Right ventricle myocardium inferior (tissue), 1 donor: ENCODE results near the gene PPP1R14C. TPM values are rescaled to one million over a fixed set of nuclear protein-coding genes. Genes with fewer than 3 reads are reported as not detected.

Source experiments
- ATAC-seq: fragments of 200-7000 bp; cut with Tn5 transposase; one replicate; pipeline ENCODE4 v1.9.1; 2020; ENCODE audit warnings: mild to moderate bottlenecking, moderate library complexity
- DNase-seq: peaks from one replicate; pipeline ENCODE4 v3.0.0; 2021; ENCODE audit errors: missing footprints
- intact Hi-C: fragments of 100-400 bp; cut with DNase I; formaldehyde crosslinking; loops from one replicate; pipeline ENCODE4 v1.11.0; 2022
- total RNA-seq: library from RNA; stranded (reverse); fragmentation: NEBNext Ultra II Directional; extraction: Animal tissue kit (Norgen Biotek cat#: 25700); gene quantifications from one replicate; pipeline ENCODE4 v1.2.1, GENCODE V29; 2021
- donor health status: DM: no; HTN: yes; CAD: no; lungs with severe emphysema.

The PPP1R14C gene
- total RNA-seq, 1 donor from 2014 or later, result 129 TPM

DNA sequence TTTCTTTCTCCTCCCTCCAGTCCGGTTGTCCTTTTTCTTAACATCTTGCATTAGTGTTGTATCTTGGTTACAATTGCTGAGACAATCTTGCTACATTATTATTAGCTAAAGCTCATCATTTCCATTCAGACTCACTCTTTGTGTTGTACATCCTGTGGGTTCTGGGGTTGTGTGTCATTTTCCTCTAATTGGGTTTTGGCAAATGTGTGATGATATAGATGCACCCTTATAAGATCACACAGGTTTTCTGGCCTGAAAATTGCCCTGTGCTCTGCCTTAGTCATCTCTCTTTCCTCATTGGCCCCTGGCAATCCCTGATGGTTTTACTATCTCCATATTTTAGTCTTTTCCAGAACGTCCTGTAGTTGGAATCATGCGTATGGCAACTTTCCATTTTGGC lies 60.1 kb downstream of the PPP1R14C start:
- DNase-seq, result no peak
- no peak for ATAC-seq
- intact Hi-C loops, result no loop called here

GRCh38 chr6:150203378-150203777 lies 60.5 kb downstream of the PPP1R14C start:
- intact Hi-C loops, result no loop called here
- DNase-seq (no peak), ATAC-seq (no peak)

DNA sequence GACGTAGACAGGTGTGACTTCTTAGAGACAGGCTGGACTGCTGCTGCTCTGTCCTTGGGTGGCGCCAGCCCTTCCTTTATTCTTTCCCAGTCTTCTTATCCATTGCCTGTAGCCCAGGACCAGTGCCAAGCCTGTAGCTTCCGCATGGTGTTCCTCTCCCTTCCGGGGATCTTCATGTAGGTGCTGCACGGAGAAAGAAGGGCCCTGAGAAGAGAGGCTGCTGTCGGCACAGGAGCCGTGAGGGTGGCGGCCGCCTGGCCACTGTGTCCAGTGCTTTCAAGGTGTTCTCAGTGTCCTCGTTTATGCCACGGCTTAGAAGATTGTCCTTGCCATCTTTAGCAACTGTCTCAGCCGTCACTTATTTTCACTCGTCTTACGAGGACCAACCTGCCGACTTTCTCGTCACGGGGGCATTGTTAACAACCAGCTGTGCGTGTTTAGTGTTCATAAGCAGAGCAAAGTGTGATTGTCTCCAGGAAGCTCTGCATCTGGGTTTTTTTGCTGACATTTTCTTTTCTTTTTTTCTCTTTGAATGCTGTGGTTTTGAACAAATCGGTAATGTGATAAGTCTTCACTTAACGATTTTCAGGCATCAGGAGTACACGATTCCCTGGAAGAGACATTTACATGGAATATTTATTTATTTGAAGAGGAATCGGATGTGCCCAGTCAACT lies 61.2 kb downstream of the PPP1R14C start:
- ATAC-seq (no peak), DNase-seq (no peak)
- intact Hi-C loops, result no loop called here

GRCh38 chr6:150204705-150205472 lies 62.0 kb downstream of the PPP1R14C start:
- intact Hi-C loops, result no loop called here
- DNase-seq (peak; percentile 76), ATAC-seq (peak; percentile 55)

- DNase-seq (no peak), ATAC-seq (no peak)
- intact Hi-C loops, result no loop called here
These were observed 65.2 kb downstream of the PPP1R14C start for GRCh38 chr6:150207931-150208570.

DNA sequence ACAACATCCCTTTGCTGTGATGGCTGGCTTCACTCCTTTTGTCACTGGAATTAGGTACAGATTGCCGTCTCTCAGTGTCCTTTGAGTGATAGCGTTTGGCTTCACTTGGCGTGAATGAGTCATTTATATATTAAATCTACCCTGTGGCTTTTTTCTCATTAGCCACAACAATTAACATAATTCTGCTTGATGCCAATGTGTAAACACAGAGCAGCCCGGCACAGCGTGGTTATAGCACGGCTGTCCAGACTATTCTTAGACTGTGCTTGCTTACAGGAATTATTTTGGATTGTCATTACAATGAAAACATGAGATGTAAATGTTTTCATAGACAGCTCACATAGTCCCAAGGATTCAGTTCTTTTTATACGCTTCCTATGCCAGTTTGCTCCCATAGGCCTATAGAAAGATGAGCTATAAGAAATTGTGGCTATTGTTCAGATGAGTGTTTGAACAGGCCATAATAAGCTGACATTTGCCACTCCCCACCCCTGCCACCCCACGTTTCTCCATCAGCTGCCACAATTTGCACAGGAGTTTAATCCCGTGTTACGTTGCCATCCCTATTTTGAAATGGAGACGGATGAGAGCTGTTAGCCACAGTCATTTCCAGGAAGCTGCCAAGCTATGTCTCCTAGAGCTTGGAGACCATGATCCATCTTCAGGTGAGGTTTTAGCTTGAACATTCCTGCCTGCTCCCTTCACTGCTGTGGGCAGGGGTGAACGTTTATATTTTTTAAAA lies 65.9 kb downstream of the PPP1R14C start:
- no peak for ATAC-seq
- no peak for DNase-seq
- intact Hi-C loops, result no loop called here

DNA sequence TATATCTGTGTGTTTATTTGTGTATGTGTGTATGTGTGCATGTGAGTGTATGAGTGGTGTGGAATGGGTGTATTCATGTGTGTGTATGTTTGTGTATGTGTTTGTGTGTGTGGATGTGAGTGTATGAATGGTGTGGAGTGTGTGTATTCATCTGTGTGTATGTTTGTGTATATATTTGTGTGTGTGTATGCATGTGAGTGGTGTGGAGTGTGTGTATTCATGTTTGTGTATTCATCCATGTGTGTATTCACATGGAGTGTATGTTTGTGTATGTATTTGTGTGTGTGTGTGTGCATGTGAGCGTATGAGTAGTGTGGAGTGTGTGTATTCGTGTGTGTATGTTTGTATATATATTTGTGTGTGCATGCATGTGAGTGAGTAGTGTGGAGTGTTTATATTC lies 66.6 kb downstream of the PPP1R14C start:
- ATAC-seq (no peak), DNase-seq (no peak)
- intact Hi-C loops, result no loop called here

- intact Hi-C loops, result no loop called here
- no peak for ATAC-seq
- DNase-seq, result no peak
These were observed 69.1 kb downstream of the PPP1R14C start for GRCh38 chr6:150211700-150212511.

GRCh38 chr6:150212778-150213177 lies 69.9 kb downstream of the PPP1R14C start:
- no peak for ATAC-seq
- intact Hi-C loops, result no loop called here

GRCh38 chr6:150213301-150213700 lies 70.5 kb downstream of the PPP1R14C start:
- intact Hi-C loops, result no loop called here
- no peak for DNase-seq
- ATAC-seq, result no peak

More at GRCh38 chr6:150212778-150213177, 69.9 kb downstream of the PPP1R14C start:
- no peak for DNase-seq

- no peak for ATAC-seq
- no peak for DNase-seq
- intact Hi-C loops, result no loop called here
These were observed 71.5 kb downstream of the PPP1R14C start for GRCh38 chr6:150214310-150214709.

- intact Hi-C loops, result no loop called here
- no peak for DNase-seq
- no peak for ATAC-seq
These were observed 78.0 kb downstream of the PPP1R14C start for GRCh38 chr6:150220634-150221551.

- intact Hi-C loops, result no loop called here
- DNase-seq (no peak), ATAC-seq (no peak)
These were observed 82.0 kb downstream of the PPP1R14C start for GRCh38 chr6:150224820-150225219.

DNA sequence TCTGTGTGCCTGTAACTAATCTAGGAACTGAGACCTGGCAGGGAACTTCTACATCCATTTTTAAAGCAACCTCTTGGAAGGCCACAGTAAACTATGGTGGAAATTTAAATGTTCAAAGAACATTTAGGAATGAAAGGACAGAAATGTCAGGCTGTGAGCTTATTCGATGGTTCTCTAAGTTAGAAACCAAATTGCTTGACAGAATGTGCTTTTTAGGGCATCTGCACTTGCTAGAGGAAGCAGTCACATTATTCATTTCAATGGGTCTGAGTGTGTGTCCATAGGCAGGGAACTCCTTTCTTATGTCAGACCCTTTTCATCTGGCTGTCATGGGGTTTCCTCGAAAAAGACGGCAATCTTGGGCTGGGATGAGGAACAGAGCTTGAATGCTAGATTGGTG lies 84.4 kb downstream of the PPP1R14C start:
- no peak for DNase-seq
- no peak for ATAC-seq
- intact Hi-C loops, result no loop called here

DNA sequence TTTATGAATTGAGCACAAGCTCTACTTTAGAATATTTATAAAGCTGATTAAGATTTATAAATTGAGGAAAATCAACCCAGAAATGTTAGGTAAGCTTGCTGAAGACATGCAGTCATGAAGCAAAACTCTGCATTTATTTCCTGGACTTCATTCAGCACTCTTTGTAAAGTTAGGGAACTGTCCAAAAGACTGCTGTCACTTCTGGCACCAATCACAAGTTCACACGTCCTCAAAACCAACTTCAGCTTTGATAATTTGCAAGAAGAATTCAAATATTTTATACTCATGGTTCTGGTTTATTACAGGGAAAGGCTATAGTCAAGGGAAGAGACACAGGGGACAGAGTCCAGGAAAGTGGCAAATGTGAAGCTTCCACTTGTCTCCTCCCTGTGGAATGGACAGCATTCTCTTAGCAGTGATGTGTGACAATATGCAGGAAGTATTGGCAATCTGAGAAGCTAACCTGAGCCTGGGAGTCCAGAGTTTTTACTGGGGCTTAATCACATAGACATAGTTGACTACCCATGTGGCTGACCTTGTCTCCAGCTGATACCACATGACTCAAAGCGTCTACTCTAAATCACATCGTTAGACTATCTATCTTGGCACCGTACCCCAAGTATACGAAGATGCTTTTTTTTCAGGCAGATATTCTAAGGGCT lies 85.4 kb downstream of the PPP1R14C start:
- intact Hi-C loops, result no loop called here
- DNase-seq (no peak), ATAC-seq (peak; percentile 20)

- intact Hi-C loops, result no loop called here
- ATAC-seq (no peak), DNase-seq (no peak)
These were observed 86.8 kb downstream of the PPP1R14C start for GRCh38 chr6:150229436-150230163.
